NCI-H2107 (cell line): ENCODE data around the gene CC2D1B.
A peak's percentile ranks its signal among the peaks of the same experiment; 100 is the strongest.
"Not testable (repeated sequence)": the region's sequence is repeated elsewhere in the genome, so short reads cannot be mapped to it uniquely, and the experiment has no call there.

Source experiments
- DNase-seq: peaks from one replicate; lab custom pipeline; 2025; lab: John Stamatoyannopoulos, UW

The CC2D1B gene

DNA sequence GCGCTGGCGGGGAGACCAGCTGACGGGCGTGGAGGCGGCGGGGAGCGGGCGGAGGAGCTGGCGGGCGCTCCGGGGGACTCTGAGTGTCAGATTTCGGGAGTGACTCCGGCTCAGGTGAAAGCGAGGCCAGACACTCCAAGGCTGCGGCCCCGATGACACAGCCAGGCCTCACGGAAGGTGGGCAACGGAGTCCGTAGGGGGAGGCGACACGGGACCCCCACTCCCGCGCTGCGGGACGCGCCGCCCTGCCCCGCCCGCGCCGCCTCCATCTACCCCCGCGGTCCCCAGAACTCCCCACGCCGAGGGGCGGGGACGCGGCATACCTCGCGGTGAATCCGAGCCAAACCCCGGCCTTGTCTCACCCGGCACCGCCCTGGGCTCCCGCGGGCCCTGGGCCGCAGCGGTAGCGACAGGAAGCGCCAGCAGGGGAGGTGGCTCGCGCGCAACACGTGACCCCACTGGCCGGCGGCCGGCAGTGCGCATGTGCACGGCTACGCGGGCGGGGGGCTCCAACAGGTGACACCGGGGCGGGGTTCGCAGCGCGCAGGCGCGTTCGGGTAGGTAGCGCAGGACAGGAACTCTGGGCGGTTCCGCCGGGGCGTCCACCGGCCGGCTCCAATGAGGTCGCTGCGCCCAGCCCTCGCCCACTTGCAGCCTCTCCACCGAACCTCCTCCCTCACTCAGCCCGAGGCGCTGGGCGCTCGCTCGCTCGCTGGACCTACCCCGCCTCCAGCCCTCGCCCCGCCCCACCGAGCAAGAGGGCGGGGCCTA, at the start of gene CC2D1B:
TSS of gene CC2D1B (minus strand) at position 460 of the 771 bp plus-strand sequence. CDS start 1,585 bp downstream, outside the sequence.
- DNase-seq, result peak; percentile 98

- no peak for DNase-seq
Measured at GRCh38 chr1:52414942-52415341, 48.9 kb upstream of the CC2D1B start.

GRCh38 chr1:52413410-52413989, 47.5 kb upstream of the CC2D1B start:
- no peak for DNase-seq

GRCh38 chr1:52404975-52405338, 39.0 kb upstream of the CC2D1B start:
- DNase-seq, result no peak

- DNase-seq, result peak; percentile 99
Measured at GRCh38 chr1:52404116-52404974, 38.3 kb upstream of the CC2D1B start, which contains the start of the genes ORC1 and PRPF38A. Gene ORC1, minus strand, starts transcription at chr1:52404423. Its CDS starts 2,200 bp downstream, at chr1:52402223. Gene PRPF38A, plus strand, starts transcription at chr1:52404602. Its CDS starts 148 bp downstream, at chr1:52404750.

- no peak for DNase-seq
Measured at GRCh38 chr1:52403566-52404115, 37.6 kb upstream of the CC2D1B start.

DNA sequence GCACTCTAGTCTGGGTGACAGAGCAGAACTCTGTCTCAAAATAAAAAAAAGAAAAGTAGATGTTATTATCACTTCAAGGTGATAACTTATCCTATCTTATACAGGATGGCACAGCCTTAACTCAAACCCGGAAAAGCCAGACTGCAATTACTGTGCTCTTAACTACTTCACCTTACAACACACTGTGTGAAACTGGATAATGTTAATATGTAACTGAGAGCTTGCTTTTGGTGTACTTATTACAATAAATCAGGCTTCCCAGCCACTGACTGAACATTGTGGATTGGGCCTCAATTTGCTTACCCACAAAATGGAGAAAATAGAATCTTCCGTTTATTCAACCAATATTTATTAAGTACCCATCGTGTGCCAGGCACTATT, 36.8 kb upstream of the CC2D1B start:
- DNase-seq, result no peak

- DNase-seq, result no peak
Measured at GRCh38 chr1:52400131-52400530, 34.1 kb upstream of the CC2D1B start.

GRCh38 chr1:52399629-52400028, 33.6 kb upstream of the CC2D1B start:
- no peak for DNase-seq

DNA sequence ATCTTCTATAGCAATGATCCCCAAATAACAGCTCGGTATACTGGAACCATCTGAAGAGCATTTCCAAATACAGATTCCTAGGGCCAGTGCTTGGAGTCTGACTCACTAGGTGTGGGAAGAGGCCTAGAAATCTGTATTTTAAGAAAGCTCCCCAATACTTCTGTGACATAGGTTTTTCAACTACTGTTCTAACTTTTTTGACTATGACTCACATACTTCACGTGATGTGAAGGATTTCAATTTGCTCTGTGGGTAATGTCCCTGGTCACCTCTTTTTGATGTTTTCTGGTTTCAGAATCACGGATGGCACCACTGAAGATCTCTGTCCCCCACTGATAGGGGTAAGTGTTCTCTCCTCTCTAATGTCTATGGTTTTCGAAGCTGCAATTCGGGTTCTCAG, 27.2 kb upstream of the CC2D1B start:
- no peak for DNase-seq

- no peak for DNase-seq
Measured at GRCh38 chr1:52386458-52386857, 20.5 kb upstream of the CC2D1B start.

GRCh38 chr1:52385376-52385775, 19.4 kb upstream of the CC2D1B start:
- DNase-seq, result no peak

DNA sequence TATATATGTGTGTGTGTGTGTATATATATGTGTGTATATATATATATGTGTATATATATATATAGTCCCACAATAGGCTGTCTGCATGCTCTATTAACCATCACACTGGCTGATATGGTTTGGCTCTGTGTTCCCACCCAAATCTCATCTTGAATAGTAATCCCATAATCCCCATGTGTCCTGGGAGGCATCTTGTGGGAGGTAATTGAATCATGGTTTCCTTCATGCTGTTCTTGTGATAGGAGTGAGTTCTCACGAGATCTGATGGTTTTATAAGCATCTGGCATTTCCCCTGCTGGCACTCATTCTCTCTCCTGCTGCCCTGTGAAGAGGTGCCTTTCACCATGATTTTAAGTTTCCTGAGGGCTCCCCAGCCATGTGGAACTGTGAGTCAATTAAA, 3.8 kb upstream of the CC2D1B start:
- not testable (repeated sequence) for DNase-seq

- peak; percentile 68 for DNase-seq
Measured at GRCh38 chr1:52368383-52369172, 2.6 kb upstream of the CC2D1B start.

DNA sequence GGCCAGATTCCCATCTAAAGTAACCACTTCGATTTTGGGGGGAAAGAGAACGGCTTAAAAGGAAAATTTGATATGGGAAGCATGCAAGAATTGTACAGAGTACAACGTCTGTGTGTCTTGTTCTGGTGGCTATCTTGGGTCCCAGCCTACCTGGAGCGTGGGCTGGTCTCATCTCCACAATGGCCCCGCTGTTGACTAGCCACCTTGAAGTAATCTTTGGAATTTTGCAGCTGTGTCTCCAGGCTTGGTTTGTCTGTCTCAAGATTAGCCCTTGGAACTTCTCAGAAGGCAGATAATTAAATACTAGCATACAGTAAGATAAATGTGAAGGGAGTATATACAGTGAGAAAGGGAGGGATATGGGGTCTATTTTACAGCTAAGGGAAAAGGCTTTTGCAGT, 1.3 kb upstream of the CC2D1B start:
- no peak for DNase-seq

DNA sequence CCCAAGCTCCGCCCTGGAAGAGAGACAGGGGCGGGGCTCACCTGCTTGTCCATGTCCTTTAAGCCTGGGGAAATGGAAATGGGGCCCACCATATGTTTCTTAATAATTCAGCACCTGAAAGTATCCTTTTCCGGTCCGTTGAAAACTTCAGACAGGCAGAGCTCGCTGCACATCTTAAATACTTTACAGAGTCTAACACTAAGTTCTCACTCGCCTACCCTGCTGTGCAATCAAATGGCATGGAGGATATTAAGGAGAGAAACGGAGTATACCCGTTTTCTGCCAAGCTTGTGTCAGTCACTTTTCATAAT, 467 bp upstream of the CC2D1B start:
- DNase-seq, result no peak

GRCh38 chr1:52365071-52365745, 797 bp downstream of the CC2D1B start:
- peak; percentile 47 for DNase-seq

DNA sequence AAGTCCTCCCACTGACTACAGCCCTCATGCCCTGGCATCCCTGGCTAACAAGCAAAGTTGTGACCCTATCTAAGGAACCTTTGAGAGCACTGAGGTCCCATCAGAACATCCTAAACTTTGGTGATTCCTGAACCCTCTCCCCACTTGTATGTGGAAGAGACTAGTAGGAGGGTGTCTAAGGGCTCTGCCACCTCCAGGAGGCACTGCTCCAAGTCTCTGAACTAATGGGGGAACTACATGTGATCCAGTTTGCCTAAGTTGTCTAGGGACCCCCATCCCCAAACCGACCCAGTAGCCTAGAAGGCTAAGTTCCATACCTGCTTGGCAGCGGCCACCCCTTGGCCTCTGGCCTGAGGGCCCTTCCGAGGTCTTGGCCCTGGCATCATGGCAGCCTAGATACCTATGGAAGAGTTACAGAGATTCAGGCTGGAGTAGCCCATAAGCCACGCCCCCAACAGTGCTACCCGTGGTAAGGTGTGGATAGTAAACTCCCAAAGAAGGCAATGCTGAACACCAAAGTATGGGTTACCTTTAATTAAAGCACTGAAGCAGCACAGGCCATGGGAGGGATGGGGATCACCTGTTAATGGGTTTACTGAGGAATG, 1.7 kb downstream of the CC2D1B start:
- no peak for DNase-seq

DNA sequence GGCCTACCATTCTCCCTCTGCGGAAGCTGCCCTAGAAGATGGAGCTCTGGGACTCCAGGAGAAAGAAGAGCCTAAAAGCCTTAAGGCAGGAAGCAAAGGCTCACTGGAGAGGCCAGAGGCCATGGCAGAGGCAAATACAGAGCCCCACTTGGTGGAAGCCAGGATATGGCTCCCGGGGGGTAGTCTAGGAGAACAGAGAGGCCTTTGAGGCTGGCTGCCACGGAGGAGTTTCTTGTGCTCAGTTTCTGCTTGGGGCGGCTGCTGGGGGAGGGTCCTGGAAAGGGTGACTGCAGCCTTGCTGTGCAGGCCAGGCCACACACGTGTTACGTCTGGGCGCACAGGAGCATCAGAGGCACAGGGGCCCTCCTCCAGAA, 5.4 kb downstream of the CC2D1B start:
- DNase-seq, result no peak

DNA sequence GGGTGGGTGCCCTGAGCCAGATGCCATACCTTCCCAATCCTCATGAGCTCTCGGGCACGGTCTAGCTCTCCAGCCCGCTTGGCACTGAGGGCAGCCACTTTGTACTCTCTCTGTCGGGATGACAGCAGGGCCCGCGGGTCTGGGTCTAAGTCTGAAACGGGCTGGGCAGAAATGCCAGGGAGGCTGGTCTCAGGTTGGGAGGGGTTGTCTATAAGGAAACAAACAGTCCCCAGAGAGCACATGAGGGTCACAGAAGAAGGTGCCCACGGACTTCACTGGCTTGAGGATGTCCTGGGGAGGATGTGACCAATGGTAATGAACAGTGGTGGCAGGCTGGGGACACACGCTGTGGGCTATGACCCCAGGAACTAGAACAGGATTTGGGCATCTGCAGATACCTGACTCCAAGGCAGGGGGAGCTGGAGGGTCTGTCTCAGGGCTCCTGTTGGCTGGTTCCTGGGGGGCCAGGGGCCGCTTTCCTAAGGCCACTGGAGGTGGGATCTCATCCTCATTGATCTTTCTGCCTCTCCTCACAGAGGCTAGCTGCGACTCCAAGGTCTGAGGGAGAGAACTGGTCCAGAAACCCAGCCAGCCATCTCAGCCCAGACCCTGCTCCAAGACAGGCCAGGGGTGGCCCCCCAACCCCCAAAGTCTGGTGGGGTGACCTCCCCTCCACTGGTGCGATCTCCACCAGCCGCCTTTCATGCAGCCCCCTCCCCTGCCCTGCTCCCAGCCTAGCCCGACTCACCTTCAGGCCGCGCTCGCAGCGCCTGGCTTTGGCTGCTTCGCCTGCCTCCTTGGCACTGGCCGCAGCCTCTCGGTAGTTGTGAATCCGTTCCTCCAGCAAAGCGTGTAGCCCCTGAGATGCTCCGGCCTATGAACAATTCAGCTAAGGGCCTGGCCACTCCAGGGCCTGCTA, 6.1 kb downstream of the CC2D1B start:
- no peak for DNase-seq
